SH-SY5Y (cell line): ENCODE measurements around the gene NRN1L.

ENCODE experiments used
- GATA2 ChIP-seq: IDR thresholded peaks from 2 replicates; pipeline ENCODE4 v1.6.1; 2011; ENCODE audit warnings: mild to moderate bottlenecking, low read depth, low read length
- GATA3 ChIP-seq: IDR thresholded peaks from 2 replicates; pipeline ENCODE4 v1.6.1; 2011; ENCODE audit warnings: low read depth, mild to moderate bottlenecking, low read length, moderate library complexity

DNA sequence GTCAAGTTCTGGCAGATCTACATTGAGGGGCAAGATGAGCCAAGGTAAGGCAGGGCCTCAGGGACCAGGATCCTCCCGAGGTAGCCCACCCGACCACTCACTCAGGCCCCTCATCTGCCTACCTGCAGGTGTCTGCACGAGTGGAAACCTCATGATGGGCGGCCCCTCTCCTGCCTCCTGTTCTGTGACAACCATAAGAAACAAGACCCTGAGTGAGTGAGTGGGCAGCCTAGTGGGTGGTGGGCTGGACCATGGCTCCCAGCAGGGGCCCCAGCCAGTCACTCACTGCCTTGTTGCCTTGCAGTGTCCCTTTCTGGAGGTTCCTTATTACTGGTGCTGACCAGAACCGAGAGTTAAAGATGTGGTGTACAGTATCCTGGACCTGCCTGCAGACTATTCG, 6.5 kb upstream of the NRN1L start:
- no peak for TF ChIP-seq GATA2
- no peak for TF ChIP-seq GATA3
